8988T (cell line): ENCODE measurements around the gene AKAP17A.
A peak's percentile ranks its signal among the peaks of the same experiment; 100 is the strongest.
"Not testable (repeated sequence)": the region's sequence is repeated elsewhere in the genome, so short reads cannot be mapped to it uniquely, and the experiment has no call there.

Experiments used
- DNase-seq: peaks from one replicate; pipeline ENCODE4 v3.0.0; 2011

Gene AKAP17A, protein sequence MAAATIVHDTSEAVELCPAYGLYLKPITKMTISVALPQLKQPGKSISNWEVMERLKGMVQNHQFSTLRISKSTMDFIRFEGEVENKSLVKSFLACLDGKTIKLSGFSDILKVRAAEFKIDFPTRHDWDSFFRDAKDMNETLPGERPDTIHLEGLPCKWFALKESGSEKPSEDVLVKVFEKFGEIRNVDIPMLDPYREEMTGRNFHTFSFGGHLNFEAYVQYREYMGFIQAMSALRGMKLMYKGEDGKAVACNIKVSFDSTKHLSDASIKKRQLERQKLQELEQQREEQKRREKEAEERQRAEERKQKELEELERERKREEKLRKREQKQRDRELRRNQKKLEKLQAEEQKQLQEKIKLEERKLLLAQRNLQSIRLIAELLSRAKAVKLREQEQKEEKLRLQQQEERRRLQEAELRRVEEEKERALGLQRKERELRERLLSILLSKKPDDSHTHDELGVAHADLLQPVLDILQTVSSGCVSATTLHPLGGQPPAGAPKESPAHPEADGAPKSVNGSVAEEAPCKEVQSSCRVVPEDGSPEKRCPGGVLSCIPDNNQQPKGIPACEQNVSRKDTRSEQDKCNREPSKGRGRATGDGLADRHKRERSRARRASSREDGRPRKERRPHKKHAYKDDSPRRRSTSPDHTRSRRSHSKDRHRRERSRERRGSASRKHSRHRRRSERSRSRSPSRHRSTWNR

DNA sequence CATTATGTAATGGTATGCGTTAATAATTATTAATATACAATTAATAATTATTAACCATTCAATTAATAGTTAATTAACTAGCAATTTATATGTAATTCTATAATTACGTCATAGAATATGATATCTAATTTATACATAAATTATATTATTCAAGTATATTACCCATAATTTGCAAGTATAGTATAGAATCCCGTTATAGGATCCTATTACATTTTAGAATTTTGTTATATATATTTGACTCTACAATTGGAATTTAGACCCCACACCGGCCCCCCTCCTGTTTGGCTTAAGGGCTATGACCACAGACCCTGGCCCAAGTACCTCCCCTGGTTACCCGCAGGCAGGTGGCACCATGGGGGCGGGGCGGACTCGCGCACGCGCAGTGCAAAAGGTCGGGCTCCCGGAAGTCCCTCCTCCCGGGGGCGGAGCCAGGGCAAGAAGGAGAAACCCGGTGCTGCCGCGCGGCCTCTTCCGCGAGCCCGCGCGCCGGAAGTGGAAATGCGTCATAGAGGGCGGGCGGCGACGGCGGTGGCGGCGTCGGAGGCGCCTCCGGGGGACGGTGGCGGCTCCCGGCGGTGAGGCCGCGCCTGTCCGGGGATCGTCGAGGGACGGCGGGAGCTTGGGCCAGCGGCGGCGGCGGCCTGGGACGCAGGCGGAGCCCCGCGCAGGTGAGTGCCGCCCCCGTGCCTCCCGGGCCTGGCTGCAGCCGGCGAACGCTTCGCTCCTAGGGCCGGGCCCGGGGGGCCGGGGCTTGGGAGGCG lies at the start of gene AKAP17A:
TSS of gene AKAP17A (plus strand) at position 503 of the 761 bp plus-strand sequence. CDS start 1,859 bp downstream, outside the sequence.
- DNase-seq, result peak; percentile 96

DNA sequence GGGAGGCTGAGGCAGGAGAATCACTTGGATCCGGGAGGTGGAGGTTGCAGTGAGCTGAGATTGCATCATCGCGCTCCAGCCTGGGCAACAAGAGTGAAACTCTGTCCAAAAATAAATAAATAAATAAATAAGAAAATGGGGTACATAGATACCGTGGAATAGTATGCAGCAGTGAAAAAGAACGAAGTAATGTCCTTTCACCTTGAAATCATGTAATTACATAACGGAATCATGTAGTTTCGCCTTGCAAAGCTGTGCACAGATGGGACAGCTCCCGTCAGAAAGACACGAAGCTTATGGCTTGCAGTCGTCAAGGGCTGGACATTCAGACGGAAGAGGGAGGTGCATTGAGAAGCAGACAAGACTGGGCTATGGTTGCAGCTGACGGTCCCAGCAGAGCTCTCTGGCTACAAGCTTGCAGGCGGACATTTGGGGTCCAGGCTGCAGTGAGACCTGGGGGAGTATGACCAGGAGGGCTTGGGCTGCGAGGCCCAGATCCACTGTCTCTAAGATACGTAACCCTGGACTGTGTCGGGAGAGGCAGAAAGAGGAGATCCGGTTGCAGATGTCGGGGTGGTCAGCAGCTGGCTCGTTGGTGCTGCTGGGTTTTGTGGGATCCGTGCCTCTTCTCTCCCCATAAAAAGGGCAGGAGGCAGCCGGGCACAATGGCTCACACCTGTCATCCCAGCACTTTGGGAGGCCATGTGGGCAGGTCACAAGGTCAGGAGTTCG lies 48.2 kb upstream of the AKAP17A start:
- DNase-seq, result no peak

DNA sequence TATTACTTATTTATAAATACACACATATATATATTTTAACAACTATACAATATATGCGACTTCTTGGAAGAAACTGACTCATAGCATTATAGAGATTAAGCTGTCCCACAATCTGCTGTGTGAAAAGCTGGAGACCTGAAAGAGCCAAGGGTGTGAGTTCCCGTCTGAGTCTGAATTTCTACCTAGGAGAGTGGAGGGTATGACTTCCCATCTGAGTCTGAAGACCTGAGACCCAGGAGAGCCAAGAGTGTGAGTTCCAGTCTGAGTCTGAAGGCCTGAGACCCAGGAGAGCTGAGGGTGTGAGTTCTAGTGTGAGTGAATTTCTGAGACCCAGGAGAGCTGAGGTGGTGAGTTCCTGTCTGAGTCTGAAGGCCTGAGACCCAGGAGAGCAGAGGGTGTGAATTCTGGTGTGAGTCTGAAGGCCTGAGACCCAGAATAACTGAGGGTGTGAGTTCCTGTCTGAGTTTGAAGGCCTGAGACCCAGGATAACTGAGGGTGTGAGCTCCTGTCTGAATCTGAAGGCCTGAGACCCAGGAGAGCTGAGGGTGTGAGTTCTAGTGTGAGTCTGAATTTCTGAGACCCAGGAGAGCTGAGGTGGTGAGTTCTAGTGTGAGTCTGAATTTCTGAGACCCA lies 45.5 kb upstream of the AKAP17A start:
- DNase-seq, result no peak

DNA sequence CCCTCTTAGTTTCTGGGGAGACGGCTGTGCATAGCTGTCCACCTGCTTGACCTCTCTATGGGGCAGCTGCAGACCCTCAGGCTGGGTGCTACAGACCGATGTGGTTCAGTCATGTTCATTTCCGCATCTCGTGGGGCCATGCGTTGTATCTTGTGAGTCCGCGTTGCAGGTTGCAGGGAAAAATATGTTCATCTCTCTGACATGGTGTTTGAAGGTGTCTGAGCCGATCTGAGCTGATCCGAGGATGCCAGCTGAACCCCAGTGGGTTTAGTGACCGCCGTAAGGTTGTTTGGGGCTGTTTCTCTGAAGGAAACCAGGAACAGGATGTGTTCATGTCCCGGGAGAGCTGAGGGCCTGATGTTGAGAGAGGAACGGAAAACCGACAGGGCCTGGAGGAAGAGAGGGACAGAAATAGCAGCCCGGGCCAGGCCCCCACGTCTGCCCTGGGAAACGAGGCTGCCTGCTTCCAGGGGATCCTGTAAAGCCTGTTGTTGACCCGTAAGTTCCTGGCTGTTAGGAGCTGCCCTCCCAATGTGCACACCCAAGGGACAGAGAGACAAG lies 44.6 kb upstream of the AKAP17A start:
- no peak for DNase-seq

DNA sequence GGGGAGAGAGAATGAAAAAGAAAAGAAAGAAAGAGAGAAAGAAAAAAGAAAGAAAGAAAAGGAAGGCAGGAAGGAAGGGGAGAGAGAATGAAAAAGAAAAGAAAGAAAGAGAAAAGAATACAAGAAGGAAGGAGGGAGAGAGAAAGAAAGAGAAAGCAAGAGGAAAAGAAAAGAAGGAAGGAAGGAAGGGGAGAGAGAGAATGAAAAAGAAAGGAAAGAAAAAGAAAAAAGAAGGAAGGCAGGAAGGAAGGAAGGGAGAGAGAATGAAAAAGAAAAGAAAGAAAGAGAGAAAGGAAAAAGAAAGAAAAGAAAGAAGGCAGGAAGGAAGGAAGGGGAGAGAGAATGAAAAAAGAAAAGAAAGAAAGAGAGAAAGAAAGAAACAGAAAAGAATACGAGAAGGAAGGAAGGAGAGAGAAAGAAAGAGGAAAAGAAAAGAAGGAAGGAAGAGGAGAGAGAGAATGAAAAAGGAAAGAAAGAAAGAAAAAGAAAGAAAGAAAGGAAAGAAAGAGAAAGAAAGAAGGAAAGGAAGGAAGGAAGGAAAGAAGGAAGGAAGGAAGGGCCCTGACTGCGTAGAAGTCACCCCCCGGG lies 39.4 kb upstream of the AKAP17A start:
- DNase-seq, result no peak

DNA sequence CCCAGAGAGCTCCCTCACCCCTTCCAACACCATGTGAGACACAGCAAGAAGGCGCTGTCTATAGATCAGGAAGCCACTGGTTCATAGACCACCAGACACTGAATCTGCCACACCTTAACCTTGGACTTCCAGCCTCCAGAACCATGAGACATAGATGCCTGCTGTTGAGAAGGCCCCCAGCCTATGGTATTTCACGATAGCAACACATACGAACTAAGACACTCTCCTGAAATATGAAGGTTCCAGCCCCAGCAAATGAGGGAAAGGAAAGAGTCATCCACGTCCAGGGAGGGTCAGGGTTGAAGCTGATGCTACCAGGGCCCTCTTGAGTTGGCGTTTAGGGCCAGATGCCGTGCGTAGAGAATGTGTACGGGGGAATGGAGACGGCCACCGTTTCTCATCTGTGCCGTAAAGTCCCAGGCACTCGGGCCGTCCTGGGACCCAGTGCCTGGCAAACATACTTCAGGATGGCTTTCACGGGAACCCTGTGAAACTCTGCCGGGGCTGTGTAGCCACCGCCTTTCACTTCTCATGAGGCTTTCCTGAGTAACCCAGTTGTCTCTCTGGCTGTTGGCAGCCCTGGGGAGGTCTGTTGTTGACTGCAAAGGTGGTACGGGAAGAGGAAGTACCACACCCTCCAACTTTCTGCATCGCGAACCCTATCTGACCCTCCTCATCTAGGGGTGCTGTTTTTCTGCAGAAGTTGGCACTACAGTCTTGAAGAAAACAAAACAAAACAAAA lies 36.8 kb upstream of the AKAP17A start:
- DNase-seq, result no peak

DNA sequence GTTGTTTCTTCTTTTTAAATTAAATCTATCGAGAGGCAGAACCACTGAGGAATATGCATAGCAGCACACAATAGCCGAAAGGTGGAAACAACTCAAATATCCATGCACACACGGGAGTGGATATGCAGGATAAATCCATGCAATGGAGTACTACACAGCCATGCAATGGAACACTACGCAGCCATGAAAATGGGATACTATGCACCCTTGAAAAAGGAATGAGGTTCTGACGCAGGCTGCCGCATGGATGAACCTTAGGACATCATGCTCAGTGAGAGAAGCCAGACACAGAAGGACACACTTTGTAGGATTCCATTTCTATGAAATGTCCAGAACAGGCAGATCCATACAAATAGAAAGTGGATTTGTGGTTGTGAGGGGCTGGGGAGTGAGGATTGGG lies 36.0 kb upstream of the AKAP17A start:
- DNase-seq, result no peak

DNA sequence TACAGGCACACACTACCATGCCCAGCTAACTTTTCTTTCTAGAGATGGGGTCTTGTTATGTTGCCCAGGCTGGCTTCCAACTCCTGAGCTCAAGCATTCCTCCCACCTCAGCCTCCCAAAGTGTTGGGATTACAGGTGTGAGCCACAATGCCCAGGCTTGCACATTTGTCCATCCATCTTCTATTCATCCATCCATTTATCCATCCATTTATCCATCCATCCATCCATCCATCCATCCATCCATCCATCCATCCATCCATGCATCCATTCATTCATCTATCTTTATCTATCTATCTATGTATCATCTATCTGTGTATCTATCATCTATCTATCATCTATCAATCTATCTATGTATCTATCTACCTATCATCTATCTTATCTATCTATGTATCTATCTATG lies 34.0 kb upstream of the AKAP17A start:
- not testable (repeated sequence) for DNase-seq

DNA sequence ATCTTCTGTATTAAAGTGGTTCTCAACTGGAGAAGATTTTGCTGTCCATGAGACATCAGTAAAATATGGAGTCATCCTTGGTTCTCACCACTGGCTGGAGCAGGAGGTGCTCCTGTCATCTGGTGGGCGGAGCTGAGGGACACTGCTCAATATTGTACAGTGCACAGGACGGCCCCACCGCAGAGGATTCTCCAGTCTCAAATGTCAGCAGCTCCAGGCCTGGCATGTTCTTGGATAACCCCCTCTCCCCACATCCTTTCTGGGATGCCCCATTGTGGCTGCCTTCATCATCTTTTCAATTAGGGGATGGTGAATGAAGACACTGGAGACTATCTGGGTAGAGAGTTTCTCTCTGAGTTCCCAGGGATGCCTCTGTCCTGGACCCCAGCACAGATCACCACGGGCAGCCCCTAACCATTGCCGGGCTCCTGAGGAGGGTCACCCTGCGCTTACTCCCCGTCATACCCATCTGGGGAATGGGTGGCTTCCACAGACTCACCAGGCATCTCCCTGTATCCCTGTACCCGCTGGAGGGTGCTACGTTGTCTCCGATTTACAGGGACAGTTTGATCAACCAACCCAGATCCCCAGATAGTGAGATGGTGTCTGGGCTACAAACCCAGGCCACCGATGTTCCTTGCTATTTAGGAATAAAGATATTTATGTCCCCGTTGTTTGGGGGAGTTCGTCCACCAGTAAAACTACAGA lies 32.5 kb upstream of the AKAP17A start:
- DNase-seq, result no peak

DNA sequence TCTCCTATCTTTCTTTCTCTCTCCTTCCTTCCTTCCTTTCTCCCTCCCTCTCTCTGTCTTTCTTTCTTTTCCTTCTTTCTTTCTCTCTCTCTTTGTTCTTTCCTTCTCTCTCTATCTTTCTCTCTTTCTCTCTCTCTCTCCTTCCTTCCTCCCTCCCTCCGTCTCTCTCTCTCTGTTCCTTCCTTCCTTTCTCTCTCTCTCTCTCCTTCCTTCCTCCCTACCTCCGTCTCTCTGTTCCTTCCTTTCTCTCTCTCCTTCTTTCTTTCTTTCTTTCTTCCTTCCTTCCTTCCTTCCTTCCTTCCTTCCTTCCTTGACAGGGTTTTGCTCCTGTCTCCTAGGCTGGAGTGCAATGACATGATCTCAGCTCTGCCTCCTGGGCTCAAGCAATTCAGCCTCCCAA lies 30.2 kb upstream of the AKAP17A start:
- no peak for DNase-seq

DNA sequence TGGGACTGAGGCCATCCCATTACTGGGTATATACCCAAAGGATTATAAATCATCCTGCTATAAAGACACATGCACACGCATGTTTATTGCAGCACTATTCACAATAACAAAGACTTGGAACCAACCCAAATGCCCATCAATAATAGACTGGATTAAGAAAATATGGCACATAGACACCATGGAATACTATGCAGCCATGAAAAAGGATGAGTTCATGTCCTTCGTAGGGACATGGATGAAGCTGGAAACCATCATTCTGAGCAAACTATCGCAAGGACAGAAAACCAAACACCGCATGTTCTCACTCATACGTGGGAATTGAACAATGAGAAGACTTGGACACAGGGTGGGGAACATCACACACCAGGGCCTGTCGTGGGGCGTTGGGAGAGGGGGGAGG lies 27.3 kb upstream of the AKAP17A start:
- not testable (repeated sequence) for DNase-seq

DNA sequence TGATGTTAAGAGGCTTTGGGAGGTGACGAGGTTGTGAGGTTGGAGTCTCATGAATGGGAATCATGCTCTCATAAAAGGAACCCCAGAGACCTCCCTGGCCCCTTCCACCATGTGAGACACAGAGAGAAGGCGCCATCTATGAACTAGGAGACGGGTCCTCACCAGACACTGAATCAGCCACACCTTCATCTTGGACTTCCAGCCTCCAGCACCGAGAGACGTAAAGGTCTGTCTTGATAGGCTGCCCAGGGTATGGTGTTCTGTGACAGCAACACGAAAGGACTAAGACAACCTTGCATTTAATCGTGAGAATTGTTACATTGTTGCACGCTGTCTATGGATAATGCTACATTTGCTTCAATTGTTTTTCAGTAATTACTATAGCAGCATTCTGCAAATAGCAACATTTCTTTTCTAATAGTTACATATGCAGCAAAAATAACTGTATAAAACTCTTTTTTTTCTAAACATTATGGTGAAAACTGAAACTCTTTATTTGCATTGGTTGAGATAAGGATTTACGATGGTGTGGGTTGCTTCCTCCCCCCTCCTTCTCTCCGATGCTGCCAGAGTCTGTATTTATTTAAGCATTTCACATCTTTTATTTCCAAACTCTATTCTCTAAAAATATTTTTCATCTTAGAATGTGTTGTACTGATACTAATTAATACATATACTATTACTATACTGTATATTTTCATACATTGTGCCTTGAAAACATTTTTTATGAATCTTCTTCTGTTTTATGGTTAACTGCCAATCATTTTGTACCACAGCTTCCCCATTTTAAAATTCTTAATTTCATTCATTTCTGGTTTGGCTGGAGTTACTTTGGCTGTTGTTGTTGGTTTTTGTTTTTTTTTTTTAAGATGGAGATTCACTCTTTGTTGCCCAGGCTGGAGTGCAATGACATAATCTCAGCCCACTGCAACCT lies 26.4 kb upstream of the AKAP17A start:
- DNase-seq, result no peak

DNA sequence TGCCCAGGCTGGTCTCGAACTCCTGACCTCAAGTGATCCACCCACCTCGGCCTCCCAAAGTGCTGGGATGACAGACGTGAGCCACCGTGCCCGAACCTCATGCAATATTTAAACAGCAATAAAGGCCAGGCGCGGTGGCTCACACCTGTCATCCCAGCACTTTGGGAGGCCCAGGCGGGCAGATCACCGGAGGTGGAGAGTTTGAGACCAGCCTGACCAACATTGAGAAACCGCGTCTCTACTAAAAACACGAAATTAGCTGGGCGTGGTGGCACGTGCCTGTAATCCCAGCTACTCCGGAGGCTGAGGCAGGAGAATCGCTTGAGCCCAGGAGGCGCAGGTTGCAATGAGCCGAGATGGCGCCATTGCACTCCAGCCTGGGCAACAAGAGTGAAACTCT lies 17.2 kb upstream of the AKAP17A start:
- DNase-seq, result not testable (repeated sequence)

DNA sequence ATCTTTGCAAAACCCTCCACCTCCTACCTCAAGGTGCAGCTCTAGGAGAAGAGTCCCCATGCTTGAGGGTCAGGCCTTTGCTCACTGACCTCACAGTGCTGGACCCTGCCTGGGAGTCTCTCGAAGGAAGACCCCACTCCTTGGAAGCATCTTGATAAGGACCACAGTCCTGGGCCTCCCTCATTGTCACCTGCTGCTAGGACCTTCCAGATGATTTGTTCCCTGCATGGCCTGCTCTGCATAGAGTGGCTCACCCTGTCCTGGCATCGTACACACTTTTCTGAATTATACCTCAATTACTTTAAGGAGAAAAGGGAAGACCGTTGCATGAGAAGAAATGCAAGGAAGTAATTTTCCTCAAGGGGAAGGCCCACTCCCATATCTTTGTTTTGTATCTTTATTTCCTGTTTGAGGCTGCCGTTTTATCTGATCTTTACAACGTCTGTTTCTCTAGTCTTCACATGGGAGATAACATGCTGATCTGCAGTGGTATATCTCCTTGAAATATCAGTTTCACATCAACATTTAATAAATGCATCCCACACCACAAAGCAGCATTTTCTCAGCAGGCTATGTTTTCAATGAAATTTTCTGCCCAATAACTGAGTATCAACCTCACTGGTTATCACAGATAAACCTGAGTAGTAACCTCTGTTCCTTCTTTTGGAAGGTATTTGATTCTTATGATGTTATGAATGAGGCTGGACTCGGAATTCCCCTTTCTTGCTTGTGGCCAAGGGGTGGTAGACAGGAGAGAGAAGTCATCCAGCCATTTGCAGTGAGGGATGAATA lies 15.0 kb upstream of the AKAP17A start:
- DNase-seq, result no peak

DNA sequence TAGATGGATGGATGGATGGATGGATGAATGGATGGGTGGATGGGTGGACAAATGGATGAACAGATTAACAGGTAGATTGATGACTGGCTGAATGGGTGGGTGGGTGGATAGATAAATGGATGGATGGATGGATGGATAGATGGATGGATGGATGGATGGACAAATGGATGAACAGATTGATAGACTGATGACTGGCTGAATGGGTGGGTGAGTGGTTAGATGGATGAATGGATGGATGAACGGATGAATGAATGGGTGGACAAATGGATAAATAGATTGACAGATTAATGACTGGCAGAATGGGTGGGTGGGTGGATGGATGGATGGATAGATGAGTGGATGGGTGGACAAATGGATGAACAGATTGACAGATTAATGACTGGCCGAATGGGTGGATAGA lies 13.6 kb upstream of the AKAP17A start:
- DNase-seq, result no peak

DNA sequence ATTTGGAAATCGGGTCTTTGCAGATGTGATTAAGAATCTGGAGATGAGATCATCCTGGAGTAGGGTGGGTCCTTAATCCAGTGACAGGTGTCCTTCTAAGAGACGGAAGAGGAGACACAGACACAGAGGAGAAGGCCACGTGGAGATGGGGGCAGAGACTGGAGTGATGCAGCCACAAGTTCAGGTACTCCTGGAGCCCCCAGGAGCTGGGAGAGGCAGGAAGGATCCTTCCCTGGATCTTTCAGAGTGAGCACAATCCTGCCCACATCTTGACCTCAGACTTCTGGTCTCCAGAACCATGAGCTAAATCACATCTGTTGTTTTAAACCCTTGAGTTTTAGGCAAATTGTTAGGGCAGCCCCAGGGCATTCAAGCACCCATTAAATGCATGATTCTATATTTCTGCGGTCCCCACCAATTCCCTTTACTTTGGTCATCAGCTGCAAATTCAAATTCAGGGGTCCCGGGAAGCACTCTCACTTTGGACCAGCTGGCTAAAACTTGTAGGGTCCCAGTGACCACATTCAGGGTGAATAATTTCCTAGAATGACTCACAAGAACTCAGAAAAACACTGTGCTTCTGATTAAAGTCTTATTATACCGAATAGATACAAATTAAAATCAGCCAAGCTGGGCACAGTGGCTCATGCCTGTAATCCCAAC lies 12.8 kb upstream of the AKAP17A start:
- DNase-seq, result no peak

DNA sequence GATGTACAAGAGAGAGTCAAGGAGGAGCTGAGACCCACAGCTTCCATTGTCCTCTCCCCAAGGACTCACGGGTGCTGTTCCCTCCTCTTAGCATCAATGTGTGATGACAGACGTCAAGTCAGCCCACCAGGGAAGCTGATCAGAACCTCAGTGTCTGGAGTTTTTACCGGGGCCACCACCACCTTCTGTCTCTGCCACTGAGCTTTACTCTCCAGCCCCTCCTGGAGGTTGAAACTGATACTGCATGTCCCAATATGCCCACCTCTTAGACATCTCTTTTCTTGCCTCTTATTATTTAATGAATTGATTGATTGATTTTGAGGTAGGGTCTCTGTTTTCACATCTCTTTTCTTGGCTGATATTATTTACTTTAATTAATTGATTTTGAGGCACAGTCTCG lies 10.3 kb upstream of the AKAP17A start:
- DNase-seq, result peak; percentile 37
